HepG2 (cell line): ENCODE measurements around the gene RASGRF1. TPM values are rescaled to one million over a fixed set of nuclear protein-coding genes. Genes with fewer than 3 reads are reported as not detected.
A peak's percentile ranks its signal among the peaks of the same experiment; 100 is the strongest.

Experiments used
- ATAC-seq: fragments of 200-7000 bp; cut with Tn5 transposase; 3 replicates; pipeline ENCODE4 v1.9.1; 2020; ENCODE audit warnings: mild to moderate bottlenecking, moderate library complexity
- BruUV-seq: library from RNA; stranded (reverse); fragments of 400-500 nt; replicated peaks from 2 replicates; lab custom pipeline; 2021; lab: Mats Ljungman, UMichigan
- CTCF ChIA-PET: fragments of 300-600 bp; formaldehyde crosslinking; extraction: SDS; loops from one replicate; lab custom pipeline; 2021; ENCODE audit warnings: low total read pairs, inconsistent platforms, low intra/inter-chr PET ratio; lab: Yijun Ruan, JAX
- POLR2A ChIA-PET: fragments of 350-600 bp; sonication (Branson Sonifier 250); formaldehyde crosslinking; loops from one replicate; lab custom pipeline; 2020; ENCODE audit warnings: antibody characterized with exemption, inconsistent platforms; lab: Yijun Ruan, JAX
- DNase-seq: peaks from one replicate; pipeline ENCODE4 v3.0.0-alpha.2; 2015; ENCODE audit warnings: low spot score
- FAIRE-seq: peaks from 3 replicates; lab custom pipeline; 2011; peaks lifted over from hg19 to GRCh38; lab: Jason Lieb, UNC
- H2AFZ ChIP-seq: one replicate; pipeline ENCODE4 v1.6.1; 2011; ENCODE audit warnings: low read length, inconsistent platforms
- H3K27ac ChIP-seq: fragments of 300-600 bp; 3 replicates; pipeline ENCODE4 v1.8.0; 2011; ENCODE audit warnings: mixed run types, mild to moderate bottlenecking, mixed read lengths, low read length, inconsistent platforms; ENCODE audit not compliant: insufficient read depth; ENCODE audit errors: extremely low read length
- H3K27me3 ChIP-seq, 2 experiments: fragments of 200-600 bp in 1 of 2; 2 replicates in 1 of 2; 3 replicates in 1 of 2; pipeline versions ENCODE4 v1.6.0 to v1.8.0; 2011; ENCODE audit warnings: low read length in 2 of 2, mild to moderate bottlenecking in 2 of 2, moderate library complexity in 2 of 2, inconsistent platforms in 1 of 2; ENCODE audit not compliant: insufficient read depth in 2 of 2, control insufficient read depth in 1 of 2
- H3K36me3 ChIP-seq, 2 experiments: fragments of 200-600 bp in 1 of 2; replicated peaks in 1 of 2; 2 replicates in 1 of 2; 3 replicates in 1 of 2; pipeline versions ENCODE4 v1.5.1 to v1.8.0; 2011; ENCODE audit warnings: low read length in 2 of 2, inconsistent platforms in 1 of 2; ENCODE audit not compliant: insufficient read depth in 2 of 2, control insufficient read depth in 1 of 2
- H3K4me1 ChIP-seq: 2 replicates; pipeline ENCODE4 v1.5.1; 2012; ENCODE audit warnings: low read length, inconsistent platforms; ENCODE audit not compliant: insufficient read depth
- H3K4me2 ChIP-seq: 2 replicates; pipeline ENCODE4 v1.6.0; 2011; ENCODE audit warnings: low read depth, low read length, inconsistent platforms
- H3K4me3 ChIP-seq, 3 experiments: fragments of 200-600 bp in 1 of 3; sonication (generic), shearing (Covaris generic) in 1 of 3; replicated peaks in 1 of 3; 2 replicates each; pipeline ENCODE4 v1.5.1; 2011 to 2016; ENCODE audit warnings: low read length in 3 of 3, inconsistent platforms in 2 of 3, low read depth in 2 of 3, mild to moderate bottlenecking in 2 of 3, control low read depth in 1 of 3, mixed read lengths in 1 of 3; ENCODE audit not compliant: insufficient read depth in 1 of 3
- H3K79me2 ChIP-seq: one replicate; pipeline ENCODE4 v1.6.1; 2011; ENCODE audit warnings: low read length, inconsistent platforms; ENCODE audit not compliant: insufficient read depth
- H3K9ac ChIP-seq: 2 replicates; pipeline ENCODE4 v1.6.0; 2011; ENCODE audit warnings: mild to moderate bottlenecking, low read depth, low read length, inconsistent platforms; ENCODE audit not compliant: insufficient read depth
- H3K9me3 ChIP-seq: 2 replicates; pipeline ENCODE4 v1.5.1; 2012; ENCODE audit warnings: mild to moderate bottlenecking, low read length
- H4K20me1 ChIP-seq: 2 replicates; pipeline ENCODE4 v1.6.0; 2011; ENCODE audit warnings: inconsistent platforms, mild to moderate bottlenecking, low read length, moderate library complexity; ENCODE audit not compliant: insufficient read depth
- HNRNPK ChIP-seq: fragments of 200-400 bp; formaldehyde crosslinking; IDR thresholded peaks from 2 replicates; pipeline ENCODE4 v1.6.1; 2018; ENCODE audit warnings: low read length, low read depth, moderate library complexity, mild to moderate bottlenecking; ENCODE audit not compliant: poor library complexity, severe bottlenecking
- MEF2D ChIP-seq: sonication (generic); formaldehyde crosslinking; IDR thresholded peaks from 2 replicates; pipeline ENCODE4 v1.5.1; 2020; ENCODE audit warnings: mild to moderate bottlenecking, missing genetic modification reagents
- NFYB ChIP-seq: sonication (generic); formaldehyde crosslinking; IDR thresholded peaks from 2 replicates; pipeline ENCODE4 v1.4.0; 2020; ENCODE audit warnings: missing genetic modification reagents
- SRSF1 ChIP-seq: fragments of 200-400 bp; formaldehyde crosslinking; optimal IDR thresholded peaks from 2 replicates; pipeline ENCODE3; 2017; ENCODE audit warnings: mild to moderate bottlenecking, low read depth, low read length, moderate library complexity
- YY1 ChIP-seq: IDR thresholded peaks from 2 replicates; pipeline ENCODE4 v1.6.1; 2011; ENCODE audit warnings: low read length, low read depth, moderate library complexity, mild to moderate bottlenecking; ENCODE audit not compliant: insufficient read depth, insufficient replicate concordance
- ZNF160 ChIP-seq: sonication (generic); formaldehyde crosslinking; IDR thresholded peaks from 2 replicates; pipeline ENCODE4 v1.8.0; 2022; ENCODE audit warnings: mild to moderate bottlenecking, inconsistent platforms, missing genetic modification reagents
- ZNF629 ChIP-seq: sonication (generic); formaldehyde crosslinking; conservative IDR thresholded peaks from 2 replicates; pipeline ENCODE4 v1.5.0; 2020; ENCODE audit warnings: missing genetic modification reagents
- WGBS: methylation state at CpG from one replicate; pipeline ENCODE4 v1.1.6; 2017; ENCODE audit warnings: low lambda C conversion rate; 5-methylcytosine and 5-hydroxymethylcytosine counted together
- in situ Hi-C: cut with HindIII; loops from 2 replicates; pipeline ENCODE4 v1.10.0; 2017; ENCODE audit warnings: low pct_unique_long_range_greater_than_20kb; ENCODE audit not compliant: extremely low pct_ligation_motif_present
- intact Hi-C: fragments of 100-400 bp; cut with micrococcal nuclease; formaldehyde crosslinking; loops from one replicate; pipeline ENCODE4 v1.10.0; 2022; ENCODE audit not compliant: unreplicated experiment
- polyA plus RNA-seq, 8 experiments: library from polyadenylated mRNA; depleted of rRNA in 3 of 8; stranded (reverse) in 7 of 8; unstranded in 1 of 8; fragments of >200 nt; fragmentation: Illumina TruSeq in 4 of 8; extraction: Trizol in 4 of 8; gene quantifications; 2 replicates each; pipeline versions ENCODE4 v1.2.1 to v1.2.3, GENCODE V29; 2011 to 2016; ENCODE audit warnings: low read depth in 4 of 8, missing spikeins in 1 of 8, mixed read lengths in 1 of 8; ENCODE audit not compliant: insufficient read depth in 1 of 8
- total RNA-seq, 5 experiments: library from RNA; depleted of rRNA; stranded (reverse); fragments of >200 nt; fragmentation: Illumina TruSeq; extraction: Trizol; gene quantifications; 2 replicates each; pipeline ENCODE4 v1.2.3, GENCODE V29; 2016; ENCODE audit warnings: low read depth in 1 of 5
- TF ChIP-seq, protein P1 (sequence below): sonication (generic); formaldehyde crosslinking; IDR thresholded peaks from 2 replicates; pipeline ENCODE4 v1.4.0; 2020; ENCODE audit warnings: missing genetic modification reagents, borderline replicate concordance

RASGRF1 gene
- total and polyA plus RNA-seq, 2 of the 13 experiments (the other 11 are each of a cell fraction or from before 2014, with no cell fraction given), result 0.55 to 3.0 TPM

GRCh38 chr15:78981532-78982313, 108.9 kb downstream of the RASGRF1 start:
- Histone ChIP-seq H3K27me3 (no peaks in the 10 kb centered on the region), H3K9ac (no peak overlapping the region), H3K4me1 (peaks cover 67% of the 10 kb centered on the region), H3K4me3 (no peak overlapping the region), H3K36me3 (no peaks in the 10 kb centered on the region), H3K79me2 (no peaks in the 10 kb centered on the region), H3K4me2 (no peak overlapping the region), H4K20me1 (no peaks in the 10 kb centered on the region), H3K9me3 (no peaks in the 10 kb centered on the region), H2AFZ (no peak overlapping the region), H3K27ac (no peak overlapping the region)
- no peak for DNase-seq
- no peak for TF ChIP-seq NFYB (CRISPR knock-in tag)
- TF ChIP-seq ZNF160 (CRISPR knock-in tag), result no peak
- no peak for TF ChIP-seq YY1
- TF ChIP-seq SRSF1, result no peak
- TF ChIP-seq HNRNPK, result no peak
- peak; percentile 56; the same call in 1 of the 2 replicates for TF ChIP-seq ZNF629 (CRISPR knock-in tag)
- TF ChIP-seq, protein P1, sequence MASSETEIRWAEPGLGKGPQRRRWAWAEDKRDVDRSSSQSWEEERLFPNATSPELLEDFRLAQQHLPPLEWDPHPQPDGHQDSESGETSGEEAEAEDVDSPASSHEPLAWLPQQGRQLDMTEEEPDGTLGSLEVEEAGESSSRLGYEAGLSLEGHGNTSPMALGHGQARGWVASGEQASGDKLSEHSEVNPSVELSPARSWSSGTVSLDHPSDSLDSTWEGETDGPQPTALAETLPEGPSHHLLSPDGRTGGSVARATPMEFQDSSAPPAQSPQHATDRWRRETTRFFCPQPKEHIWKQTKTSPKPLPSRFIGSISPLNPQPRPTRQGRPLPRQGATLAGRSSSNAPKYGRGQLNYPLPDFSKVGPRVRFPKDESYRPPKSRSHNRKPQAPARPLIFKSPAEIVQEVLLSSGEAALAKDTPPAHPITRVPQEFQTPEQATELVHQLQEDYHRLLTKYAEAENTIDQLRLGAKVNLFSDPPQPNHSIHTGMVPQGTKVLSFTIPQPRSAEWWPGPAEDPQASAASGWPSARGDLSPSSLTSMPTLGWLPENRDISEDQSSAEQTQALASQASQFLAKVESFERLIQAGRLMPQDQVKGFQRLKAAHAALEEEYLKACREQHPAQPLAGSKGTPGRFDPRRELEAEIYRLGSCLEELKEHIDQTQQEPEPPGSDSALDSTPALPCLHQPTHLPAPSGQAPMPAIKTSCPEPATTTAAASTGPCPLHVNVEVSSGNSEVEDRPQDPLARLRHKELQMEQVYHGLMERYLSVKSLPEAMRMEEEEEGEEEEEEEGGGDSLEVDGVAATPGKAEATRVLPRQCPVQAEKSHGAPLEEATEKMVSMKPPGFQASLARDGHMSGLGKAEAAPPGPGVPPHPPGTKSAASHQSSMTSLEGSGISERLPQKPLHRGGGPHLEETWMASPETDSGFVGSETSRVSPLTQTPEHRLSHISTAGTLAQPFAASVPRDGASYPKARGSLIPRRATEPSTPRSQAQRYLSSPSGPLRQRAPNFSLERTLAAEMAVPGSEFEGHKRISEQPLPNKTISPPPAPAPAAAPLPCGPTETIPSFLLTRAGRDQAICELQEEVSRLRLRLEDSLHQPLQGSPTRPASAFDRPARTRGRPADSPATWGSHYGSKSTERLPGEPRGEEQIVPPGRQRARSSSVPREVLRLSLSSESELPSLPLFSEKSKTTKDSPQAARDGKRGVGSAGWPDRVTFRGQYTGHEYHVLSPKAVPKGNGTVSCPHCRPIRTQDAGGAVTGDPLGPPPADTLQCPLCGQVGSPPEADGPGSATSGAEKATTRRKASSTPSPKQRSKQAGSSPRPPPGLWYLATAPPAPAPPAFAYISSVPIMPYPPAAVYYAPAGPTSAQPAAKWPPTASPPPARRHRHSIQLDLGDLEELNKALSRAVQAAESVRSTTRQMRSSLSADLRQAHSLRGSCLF (CRISPR knock-in tag), result no peak
- TF ChIP-seq MEF2D (CRISPR knock-in tag), result no peak
- POLR2A ChIA-PET, result interaction anchor here (1.9 kb wide), 1 partner anchor 12 kb away, joined by 10 read pairs; no protein-coding TSS in a partner anchor
- FAIRE-seq, result no peak
- 94% methylated on average over 9 of the region's 11 CpGs for WGBS
- in situ Hi-C loops (no loop called here), intact Hi-C loops (no loop called here)
- CTCF ChIA-PET, result no interaction called here
- BruUV-seq, result no TSS peak
- no peak for ATAC-seq
